Limb (tissue), 2 donors: Measurements from ENCODE around the gene CLTRN.
"Not testable (repeated sequence)": the region's sequence is repeated elsewhere in the genome, so short reads cannot be mapped to it uniquely, and the experiment has no call there.

Experiments
- DNase-seq, 2 donors: peaks; one replicate each; pipeline ENCODE4 v3.0.0-alpha.2; 2016; ENCODE audit errors: extremely low spot score in 2 of 2

The CLTRN gene

GRCh38 chrX:15653961-15654360 is 10.6 kb downstream of the CLTRN start:
- no peak for DNase-seq

- not testable (repeated sequence) for DNase-seq
Observed at GRCh38 chrX:15647510-15647909, 17.1 kb downstream of the CLTRN start.

GRCh38 chrX:15646543-15646942 is 18.1 kb downstream of the CLTRN start:
- no peak for DNase-seq

GRCh38 chrX:15646031-15646430 is 18.6 kb downstream of the CLTRN start:
- no peak for DNase-seq

GRCh38 chrX:15645266-15645665 is 19.3 kb downstream of the CLTRN start:
- no peak for DNase-seq

GRCh38 chrX:15644560-15644872 is 20.1 kb downstream of the CLTRN start:
- no peak for DNase-seq

GRCh38 chrX:15643786-15644559 is 20.6 kb downstream of the CLTRN start:
- DNase-seq = no peak

- no peak for DNase-seq
Observed at GRCh38 chrX:15631637-15632036, 33.0 kb downstream of the CLTRN start.

- DNase-seq = no peak
Observed at GRCh38 chrX:15623054-15623453, 41.6 kb downstream of the CLTRN start.

GRCh38 chrX:15619053-15619755 is 45.4 kb downstream of the CLTRN start:
- no peak for DNase-seq

GRCh38 chrX:15617111-15617510 is 47.5 kb downstream of the CLTRN start:
- no peak for DNase-seq

GRCh38 chrX:15616531-15616930 is 48.1 kb downstream of the CLTRN start:
- DNase-seq = no peak

- DNase-seq = no peak
Observed at GRCh38 chrX:15607067-15607466, 57.5 kb downstream of the CLTRN start.

- DNase-seq = no peak
Observed at GRCh38 chrX:15606136-15606535, 58.5 kb downstream of the CLTRN start.

GRCh38 chrX:15605226-15605625 is 59.4 kb downstream of the CLTRN start:
- no peak for DNase-seq

- no peak for DNase-seq
Observed at GRCh38 chrX:15602761-15603160, 61.8 kb downstream of the CLTRN start.

GRCh38 chrX:15601932-15602331 is 62.7 kb downstream of the CLTRN start:
- DNase-seq = no peak

- no peak for DNase-seq
Observed at GRCh38 chrX:15600745-15601144, 63.9 kb downstream of the CLTRN start, which contains the start of gene ACE2. ACE2 (minus strand) TSS chrX:15600960; CDS start chrX:15600911, 49 bp downstream.

- no peak for DNase-seq
Observed at GRCh38 chrX:15600049-15600448, 64.6 kb downstream of the CLTRN start.

- DNase-seq = no peak
Observed at GRCh38 chrX:15599461-15599860, 65.1 kb downstream of the CLTRN start.

- DNase-seq = no peak
Observed at GRCh38 chrX:15598026-15598425, 66.6 kb downstream of the CLTRN start.

GRCh38 chrX:15594371-15594770 is 70.2 kb downstream of the CLTRN start:
- DNase-seq = no peak
